GM18858 (cell line): ENCODE results near the gene DCLK1.
"Not testable (repeated sequence)": the region's sequence is repeated elsewhere in the genome, so short reads cannot be mapped to it uniquely, and the experiment has no call there.

Experiments
- ATAC-seq: cut with Tn5 transposase; IDR thresholded peaks from one replicate; pipeline ENCODE4 v1.9.1; 2021; ENCODE audit not compliant: unreplicated experiment

Gene DCLK1

GRCh38 chr13:36132376-36132775 lies 1.2 kb upstream of the DCLK1 start:
- ATAC-seq, result no peak

- ATAC-seq, result no peak
Measured at GRCh38 chr13:36131931-36132297, 732 bp upstream of the DCLK1 start.

DNA sequence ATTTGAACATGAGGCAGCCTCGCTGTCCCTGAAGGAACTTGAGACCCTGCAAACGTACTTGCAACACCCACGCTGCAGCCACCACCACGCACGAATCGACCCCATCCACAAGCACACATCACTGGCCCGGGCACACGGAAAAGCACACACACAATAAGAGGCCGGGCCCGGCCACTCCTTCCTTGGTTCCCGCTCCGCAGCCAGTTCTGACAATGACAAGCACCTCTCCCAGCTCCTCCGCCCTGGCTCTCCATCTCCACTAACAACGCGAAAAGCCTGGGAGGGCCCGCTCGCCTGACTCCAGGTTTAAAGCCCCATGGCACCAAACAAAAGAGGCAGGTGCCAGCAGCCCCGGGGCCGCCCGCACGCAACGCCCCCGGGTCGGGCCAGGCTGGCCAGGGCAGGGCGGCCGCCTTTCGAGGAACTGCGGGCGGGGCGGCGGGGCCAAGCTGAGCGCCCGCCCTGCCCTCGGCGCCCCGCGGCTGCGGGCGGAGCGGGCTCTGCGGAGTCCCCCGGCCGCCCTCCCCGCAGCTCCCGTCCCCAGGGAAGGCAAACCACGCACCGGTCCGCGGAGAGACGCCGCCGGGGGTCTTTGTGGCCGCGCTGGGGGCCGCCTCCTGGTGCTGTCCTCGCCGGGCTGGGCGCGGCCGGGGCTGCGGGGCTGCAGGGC lies 495 bp downstream of the DCLK1 start:
- no peak for ATAC-seq

GRCh38 chr13:36130193-36130551 lies 1.0 kb downstream of the DCLK1 start:
- ATAC-seq, result no peak

GRCh38 chr13:36129539-36129938 lies 1.6 kb downstream of the DCLK1 start:
- ATAC-seq, result no peak

- ATAC-seq, result no peak
Measured at GRCh38 chr13:36126491-36126890, 4.7 kb downstream of the DCLK1 start.

- no peak for ATAC-seq
Measured at GRCh38 chr13:36125841-36126240, 5.3 kb downstream of the DCLK1 start.

- no peak for ATAC-seq
Measured at GRCh38 chr13:36124236-36124822, 6.9 kb downstream of the DCLK1 start.

DNA sequence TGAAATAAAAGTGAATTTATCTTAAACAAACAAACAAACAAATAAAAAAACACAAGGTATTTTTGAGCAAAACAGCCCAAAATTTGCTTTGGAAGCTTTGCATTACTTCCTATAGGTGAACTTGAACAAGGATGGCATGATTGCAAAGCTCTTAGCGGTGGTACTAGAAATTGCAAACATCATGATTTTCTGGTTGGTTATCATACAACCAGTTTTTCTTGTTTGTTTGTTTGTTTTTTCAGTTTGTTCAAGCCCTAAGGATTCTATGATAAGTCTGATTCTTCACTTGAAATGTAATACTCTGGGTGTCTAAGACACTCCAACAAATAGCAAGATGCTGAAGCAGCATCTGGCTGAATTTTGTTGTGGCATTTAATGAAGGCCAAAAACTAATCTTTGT lies 15.9 kb downstream of the DCLK1 start:
- no peak for ATAC-seq

- no peak for ATAC-seq
Measured at GRCh38 chr13:36114233-36114632, 16.9 kb downstream of the DCLK1 start.

DNA sequence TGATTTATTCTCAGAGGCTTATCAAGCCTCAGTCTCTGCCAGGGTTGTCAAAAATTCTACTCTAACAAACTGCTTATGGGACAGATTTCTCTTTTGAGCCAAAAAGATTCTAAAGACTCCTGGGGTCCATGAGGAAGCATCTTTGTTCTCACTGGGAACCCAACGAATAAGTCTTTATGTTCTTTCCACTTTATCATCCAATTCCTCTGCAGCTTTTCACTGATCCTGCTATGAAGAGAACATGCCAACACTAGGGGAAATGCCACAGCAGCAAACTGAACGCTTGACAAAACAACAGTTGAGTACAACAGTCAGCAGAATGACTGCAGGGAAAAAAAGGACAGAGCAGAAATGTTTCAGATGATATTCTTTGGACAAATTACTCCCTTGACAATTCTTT lies 22.2 kb downstream of the DCLK1 start:
- no peak for ATAC-seq

- ATAC-seq, result no peak
Measured at GRCh38 chr13:36108342-36108741, 22.8 kb downstream of the DCLK1 start.

DNA sequence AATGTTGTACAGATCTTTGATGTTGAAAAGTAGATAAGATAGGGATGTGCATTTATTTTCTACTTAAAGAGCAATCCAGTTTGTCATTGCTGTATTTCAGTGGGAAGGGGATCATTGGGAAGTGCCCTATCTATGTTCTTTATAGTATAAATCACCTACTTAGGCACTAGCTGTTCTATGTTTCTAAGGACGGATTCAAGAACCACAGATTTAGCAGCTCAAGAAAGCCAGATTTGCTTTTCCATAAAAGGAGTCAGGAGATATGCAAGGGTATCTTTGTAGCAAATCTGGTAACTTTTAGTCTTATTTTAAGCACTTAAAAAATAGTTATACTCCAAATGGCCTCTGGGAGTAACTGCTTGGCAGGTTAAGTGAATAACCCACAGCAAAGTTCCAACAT lies 23.7 kb downstream of the DCLK1 start:
- ATAC-seq, result no peak

DNA sequence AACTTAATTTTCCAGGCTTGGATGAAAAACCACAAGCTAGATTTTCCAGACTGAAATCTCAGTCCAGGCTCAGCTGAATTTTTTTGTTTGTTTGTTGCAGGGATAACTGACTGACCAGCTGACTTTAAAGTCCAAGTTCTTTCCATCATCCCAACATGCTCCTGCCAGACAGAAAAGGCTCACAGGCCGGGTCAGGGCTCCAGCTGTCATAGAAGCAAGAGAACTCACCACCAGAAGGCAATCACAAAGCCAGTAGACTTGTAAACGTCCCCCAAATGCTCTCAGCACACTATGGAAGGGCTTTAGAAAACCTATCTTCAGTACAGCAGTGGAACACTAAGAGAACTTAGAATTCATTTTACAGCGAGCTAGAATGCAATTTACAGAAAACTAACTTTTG lies 25.5 kb downstream of the DCLK1 start:
- ATAC-seq, result no peak

GRCh38 chr13:36102721-36103120 lies 28.5 kb downstream of the DCLK1 start:
- ATAC-seq, result no peak

GRCh38 chr13:36101907-36102306 lies 29.3 kb downstream of the DCLK1 start:
- not testable (repeated sequence) for ATAC-seq

DNA sequence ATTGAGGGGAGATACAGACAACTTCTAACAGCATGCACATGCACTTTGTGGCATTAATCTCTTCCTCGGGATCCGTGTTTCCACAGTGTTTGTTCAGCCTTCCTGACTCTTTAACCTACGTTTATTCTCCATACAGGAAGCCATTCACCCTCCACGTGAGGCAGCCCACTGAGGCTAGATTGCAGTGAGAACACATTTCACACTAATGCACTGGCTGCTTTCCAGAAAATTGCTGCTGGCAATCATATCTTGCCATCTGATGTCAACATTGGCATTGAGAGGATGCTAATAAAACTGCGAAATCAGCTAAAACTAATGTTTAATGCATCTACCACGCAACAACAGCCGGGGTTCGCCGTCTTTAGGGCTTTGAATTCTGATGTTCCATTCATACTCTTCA lies 30.0 kb downstream of the DCLK1 start:
- ATAC-seq, result no peak

DNA sequence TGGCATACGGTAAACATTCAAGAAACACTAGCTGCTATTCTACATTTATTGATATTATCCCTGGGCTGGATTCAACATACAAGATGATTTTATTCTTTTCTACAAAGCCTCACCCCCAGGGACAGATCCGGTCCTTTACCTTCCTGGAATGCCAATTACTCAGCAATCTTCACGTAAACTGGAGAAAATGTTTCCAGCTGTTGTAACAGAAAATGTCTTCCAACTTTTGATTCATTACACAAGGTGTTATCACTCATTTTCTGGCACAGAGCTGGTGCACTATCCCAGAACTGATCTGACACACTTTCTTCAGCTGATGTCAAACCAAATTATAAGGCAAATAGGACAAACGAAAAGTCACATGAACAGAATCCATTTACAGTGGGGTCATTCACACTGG lies 33.1 kb downstream of the DCLK1 start:
- no peak for ATAC-seq

- no peak for ATAC-seq
Measured at GRCh38 chr13:36096461-36097416, 34.4 kb downstream of the DCLK1 start.

DNA sequence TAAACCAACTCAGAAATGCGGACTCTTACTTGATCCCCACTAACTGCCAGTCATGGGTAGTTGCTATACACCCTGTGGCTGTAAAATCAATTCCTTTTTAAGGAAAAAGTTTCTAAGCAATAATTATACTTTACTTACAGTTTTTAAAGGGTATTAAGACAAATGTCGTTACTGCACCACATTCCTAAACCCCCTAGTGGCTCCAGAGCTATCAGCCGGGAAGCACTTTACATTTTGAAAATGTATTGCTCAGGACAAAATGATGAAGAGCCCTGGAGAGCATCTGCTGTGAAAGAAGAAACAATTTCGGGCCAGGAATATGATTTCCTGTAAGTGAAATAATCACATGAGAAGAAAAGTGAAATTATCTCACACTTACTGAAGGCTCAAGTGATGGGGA lies 36.7 kb downstream of the DCLK1 start:
- no peak for ATAC-seq

DNA sequence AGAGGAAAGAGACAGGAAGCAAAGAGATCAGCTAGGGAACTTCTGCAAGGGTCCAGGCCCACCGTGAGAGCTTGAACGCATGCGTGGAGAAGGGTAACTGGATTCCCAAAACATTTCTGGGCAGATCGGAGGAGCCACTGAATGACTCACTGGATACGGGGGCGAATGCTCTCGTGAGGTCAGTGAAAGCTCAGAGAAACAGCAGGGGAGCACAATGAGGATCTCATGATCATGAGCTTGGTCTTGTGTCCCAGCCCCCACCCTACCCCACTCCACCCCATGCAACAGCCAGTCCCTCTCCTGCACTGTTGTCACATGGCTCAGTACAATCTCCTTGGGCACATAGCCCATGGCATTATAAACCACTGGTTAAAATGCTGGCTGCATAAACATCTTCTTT lies 40.6 kb downstream of the DCLK1 start:
- no peak for ATAC-seq

DNA sequence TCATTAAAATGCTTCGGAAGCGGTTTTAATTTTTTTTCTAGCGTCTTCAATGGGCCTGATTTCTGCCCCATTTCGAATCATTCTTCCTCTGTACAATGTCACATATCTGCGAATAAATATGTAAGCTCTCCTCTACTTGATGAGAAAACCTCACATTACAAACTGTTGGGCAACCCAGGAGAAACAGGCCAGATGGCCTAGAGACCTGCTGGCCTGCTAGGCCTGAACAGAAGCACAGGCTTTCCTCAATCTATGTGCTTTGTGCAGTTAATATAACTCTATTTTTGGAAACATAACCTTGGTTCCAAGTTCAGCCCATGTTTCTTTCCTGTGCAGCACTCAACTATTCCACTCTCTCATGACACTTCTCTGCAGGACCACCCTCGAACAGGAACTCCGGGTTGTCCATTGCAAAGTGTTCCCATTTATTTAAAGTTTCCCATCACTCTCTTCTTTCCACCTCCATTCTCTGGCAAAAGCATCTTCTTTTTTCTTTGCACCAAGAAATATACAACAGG lies 42.0 kb downstream of the DCLK1 start:
- ATAC-seq, result no peak
